Gastroesophageal sphincter (tissue), 4 donors: ENCODE results near the gene PCED1B. TPM values are rescaled to one million over a fixed set of nuclear protein-coding genes. Genes with fewer than 3 reads are reported as not detected.

Source experiments
- ATAC-seq: fragments of 150-250 bp; one replicate; pipeline ENCODE4 v1.9.1; 2016; ENCODE audit warnings: mild to moderate bottlenecking, moderate library complexity
- H3K27ac ChIP-seq, 4 donors: fragments of 200-600 bp; sonication (generic) in 3 of 4; 1 replicate in 3 of 4; 2 replicates in 1 of 4; pipeline ENCODE4 v1.5.1; 2016 to 2019
- H3K27me3 ChIP-seq: fragments of 200-600 bp; sonication (generic); one replicate; pipeline ENCODE4 v1.5.1; 2019
- H3K36me3 ChIP-seq, 2 donors: fragments of 200-600 bp; sonication (generic); one replicate each; pipeline ENCODE4 v1.5.1; 2019; ENCODE audit warnings: control low read depth in 1 of 2
- H3K4me1 ChIP-seq, 3 donors: fragments of 200-600 bp; sonication (generic); 1 replicate in 2 of 3; 2 replicates in 1 of 3; pipeline ENCODE4 v1.5.1; 2016 to 2019; ENCODE audit warnings: control low read depth in 2 of 3
- H3K4me3 ChIP-seq, 2 donors: fragments of 200-600 bp; sonication (generic); one replicate each; pipeline ENCODE4 v1.5.1; 2019; ENCODE audit warnings: mild to moderate bottlenecking in 1 of 2, moderate library complexity in 1 of 2
- H3K9me3 ChIP-seq, 3 donors: fragments of 200-600 bp; sonication (generic); one replicate each; pipeline ENCODE4 v1.5.1; 2017 to 2019; ENCODE audit warnings: control low read depth in 2 of 3
- CTCF ChIP-seq, 4 experiments: fragments of 200-600 bp in 2 of 4; fragments of 450-650 bp in 2 of 4; sonication (generic) in 1 of 4; IDR thresholded peaks; one replicate each; pipeline ENCODE4 v1.5.1; 2017 to 2019; ENCODE audit warnings: antibody characterized with exemption in 4 of 4, mild to moderate bottlenecking in 2 of 4, moderate library complexity in 2 of 4
- EP300 ChIP-seq: sonication (generic); formaldehyde crosslinking; IDR thresholded peaks from one replicate; pipeline ENCODE4 v1.6.1; 2017; ENCODE audit warnings: antibody characterized with exemption, mild to moderate bottlenecking
- POLR2A ChIP-seq, 2 donors: fragments of 450-650 bp; IDR thresholded peaks; one replicate each; pipeline ENCODE4 v1.6.1; 2017; ENCODE audit warnings: antibody characterized with exemption in 2 of 2, mild to moderate bottlenecking in 2 of 2, moderate library complexity in 1 of 2
- POLR2AphosphoS5 ChIP-seq: sonication (generic); formaldehyde crosslinking; IDR thresholded peaks from one replicate; pipeline ENCODE4 v1.6.1; 2017; ENCODE audit warnings: antibody characterized with exemption
- WGBS, 2 donors: methylation state at CpG; one replicate each; pipeline ENCODE4 v1.1.5; 2018; ENCODE audit warnings: low coverage in 1 of 2; 5-methylcytosine and 5-hydroxymethylcytosine counted together
- total RNA-seq, 4 donors: library from RNA; depleted of rRNA; stranded (reverse); fragments of >200 nt; gene quantifications; one replicate each; pipeline ENCODE4 v1.1.0, GENCODE V29; 2016

PCED1B gene
- total RNA-seq, 4 donors from 2014 or later: 0.22 to 2.7 (median 1.7) TPM; not detected in 1

- TF ChIP-seq EP300 (no peak), POLR2A (IDR thresholded peaks at IDR 0.05) (no peak), POLR2AphosphoS5 (no peak), CTCF (IDR thresholded peaks at IDR 0.05) (no peak)
- Histone ChIP-seq H3K4me1 (no peaks in the 10 kb centered on the region), H3K9me3 (no peaks in the 10 kb centered on the region), H3K36me3 (no peaks in the 10 kb centered on the region), H3K27ac (no peak overlapping the region), H3K4me3 (no peak overlapping the region), H3K27me3 (no peaks in the 10 kb centered on the region)
- ATAC-seq: no peak
- 71 to 72% methylated on average over 2 of the region's 2 CpGs for WGBS, 2 donors
These were observed 166.2 kb downstream of the PCED1B start for GRCh38 chr12:47245623-47246022.

- peaks cover 0 to 5% (median 0%) of the 10 kb centered on the region in 3 donors for H3K9me3 ChIP-seq
- H3K27ac ChIP-seq: no peak overlapping the region
- H3K4me3 ChIP-seq: no peak overlapping the region
- 50 to 63% methylated on average over 1 of the region's 1 CpG for WGBS, 2 donors
- no peaks in the 10 kb centered on the region for H3K36me3 ChIP-seq
- H3K27me3 ChIP-seq: no peaks in the 10 kb centered on the region
- TF ChIP-seq EP300 (no peak), POLR2A (IDR thresholded peaks at IDR 0.05) (no peak), CTCF (IDR thresholded peaks at IDR 0.05) (no peak), POLR2AphosphoS5 (no peak)
- no peak for ATAC-seq
- no peaks in the 10 kb centered on the region for H3K4me1 ChIP-seq
These were observed 168.0 kb downstream of the PCED1B start for GRCh38 chr12:47247418-47247817.

GRCh38 chr12:47249082-47249481 is 169.7 kb downstream of the PCED1B start:
- Histone ChIP-seq H3K4me3 (no peak overlapping the region), H3K4me1 (no peaks in the 10 kb centered on the region), H3K27me3 (no peaks in the 10 kb centered on the region), H3K27ac (no peak overlapping the region), H3K36me3 (no peaks in the 10 kb centered on the region), H3K9me3 (peaks cover 0 to 5% (median 0%) of the 10 kb centered on the region in 3 donors)
- WGBS, 2 donors: 61 to 64% methylated on average over 4 of the region's 4 CpGs
- ATAC-seq: no peak
- TF ChIP-seq POLR2AphosphoS5 (no peak), EP300 (no peak), CTCF (IDR thresholded peaks at IDR 0.05) (no peak), POLR2A (IDR thresholded peaks at IDR 0.05) (no peak)

GRCh38 chr12:47249719-47250357 is 170.4 kb downstream of the PCED1B start:
- no peak overlapping the region for H3K4me3 ChIP-seq
- H3K27me3 ChIP-seq: no peaks in the 10 kb centered on the region
- no peaks in the 10 kb centered on the region for H3K4me1 ChIP-seq
- ATAC-seq: no peak
- H3K36me3 ChIP-seq: no peaks in the 10 kb centered on the region
- WGBS, 2 donors: 79% methylated on average over 4 of the region's 7 CpGs; no CpG with 5 or more reads in 1 of the 2 donors
- TF ChIP-seq EP300 (no peak), POLR2AphosphoS5 (no peak), CTCF (IDR thresholded peaks at IDR 0.05) (no peak), POLR2A (IDR thresholded peaks at IDR 0.05) (no peak)
- H3K27ac ChIP-seq: no peak overlapping the region
- peaks cover 0 to 7% (median 0%) of the 10 kb centered on the region in 3 donors for H3K9me3 ChIP-seq

GRCh38 chr12:47251919-47252318 is 172.5 kb downstream of the PCED1B start:
- WGBS, 2 donors: 75 to 79% methylated on average over 3 of the region's 3 CpGs
- no peak for TF ChIP-seq EP300
- TF ChIP-seq CTCF (IDR thresholded peaks at IDR 0.05): no peak
- TF ChIP-seq POLR2A (IDR thresholded peaks at IDR 0.05): no peak
- TF ChIP-seq POLR2AphosphoS5: no peak
- Histone ChIP-seq H3K27ac (no peak overlapping the region), H3K4me1 (no peaks in the 10 kb centered on the region), H3K27me3 (no peaks in the 10 kb centered on the region), H3K36me3 (no peaks in the 10 kb centered on the region), H3K9me3 (peaks cover 0 to 11% (median 0%) of the 10 kb centered on the region in 3 donors), H3K4me3 (no peak overlapping the region)
- no peak for ATAC-seq
